Small intestine (tissue), 7 donors: Measurements from ENCODE around the gene MAP2K7. TPM values are rescaled to one million over a fixed set of nuclear protein-coding genes. Genes with fewer than 3 reads are reported as not detected.

Source experiments
- DNase-seq, 2 donors: peaks; one replicate each; pipeline versions ENCODE4 v3.0.0 to v3.0.0-alpha.2; 2013
- FAIRE-seq: peaks from 2 replicates; lab custom pipeline; 2012; peaks lifted over from hg19 to GRCh38; lab: Jason Lieb, UNC
- H3K27ac ChIP-seq, 3 donors: one replicate each; pipeline ENCODE4 v1.5.1; 2013; ENCODE audit warnings: low read length in 2 of 3, mild to moderate bottlenecking in 2 of 3, control low read depth in 1 of 3, inconsistent platforms in 1 of 3, low read depth in 1 of 3, moderate library complexity in 1 of 3
- H3K27me3 ChIP-seq, 3 donors: one replicate each; pipeline ENCODE4 v1.6.1; 2013; ENCODE audit warnings: low read length in 3 of 3, inconsistent platforms in 1 of 3; ENCODE audit not compliant: control insufficient read depth in 3 of 3, insufficient read depth in 3 of 3
- H3K36me3 ChIP-seq, 3 donors: one replicate each; pipeline ENCODE4 v1.6.1; 2013; ENCODE audit warnings: low read length in 3 of 3, inconsistent platforms in 1 of 3, low read depth in 1 of 3, mild to moderate bottlenecking in 1 of 3, moderate library complexity in 1 of 3; ENCODE audit not compliant: control insufficient read depth in 3 of 3, insufficient read depth in 2 of 3
- H3K4me1 ChIP-seq, 3 donors: one replicate each; pipeline ENCODE4 v1.6.1; 2013; ENCODE audit warnings: low read length in 2 of 3, inconsistent platforms in 1 of 3, low read depth in 1 of 3, mild to moderate bottlenecking in 1 of 3, moderate library complexity in 1 of 3; ENCODE audit not compliant: control insufficient read depth in 3 of 3, insufficient read depth in 2 of 3
- H3K4me3 ChIP-seq, 3 donors: one replicate each; pipeline ENCODE4 v1.5.1; 2013; ENCODE audit warnings: low read length in 3 of 3, control low read depth in 1 of 3, inconsistent platforms in 1 of 3, low read depth in 1 of 3, mild to moderate bottlenecking in 1 of 3, moderate library complexity in 1 of 3
- H3K9me3 ChIP-seq, 2 donors: one replicate each; pipeline ENCODE4 v1.6.1; 2013; ENCODE audit warnings: low read depth in 1 of 2, low read length in 1 of 2; ENCODE audit not compliant: control insufficient read depth in 2 of 2, insufficient read depth in 1 of 2
- WGBS, 3 donors: extraction: QIAGEN DNeasy Blood & Tissue Kit; methylation state at CpG; one replicate each; pipeline ENCODE4 v1.1.7; 2013; 5-methylcytosine and 5-hydroxymethylcytosine counted together
- polyA plus RNA-seq, 4 donors: library from polyadenylated mRNA; stranded (reverse) in 3 of 4; unstranded in 1 of 4; fragments of 200-250 nt in 3 of 4; fragments of 120-200 nt in 1 of 4; gene quantifications; one replicate each; pipeline versions ENCODE4 v1.2.1 to v1.2.3, GENCODE V29; 2013
- donor health status: healthy with polysubstance abuse.
- donor health status: control.
- donor health status: control.
- donor health status: Bipolar disorder and iron deficiency.
- donor health status: healthy.

MAP2K7 gene
- polyA plus RNA-seq, 4 donors, result 17.3 to 27.5 (median 21.6) TPM

GRCh38 chr19:7933828-7934725 lies 30.4 kb downstream of the MAP2K7 start:
- no peak overlapping the region for H3K27ac ChIP-seq
- no peak for DNase-seq
- no peak for FAIRE-seq
- no peaks in the 10 kb centered on the region for H3K9me3 ChIP-seq
- no peaks in the 10 kb centered on the region for H3K4me1 ChIP-seq
- 87 to 88% (median 87%) methylated on average over 53 to 55 of the region's 55 CpGs for WGBS, 3 donors
- peaks cover 5 to 90% (median 35%) of the 10 kb centered on the region in 3 donors for H3K36me3 ChIP-seq
- H3K27me3 ChIP-seq, result no peaks in the 10 kb centered on the region
- H3K4me3 ChIP-seq, result no peak overlapping the region

GRCh38 chr19:7934766-7935165 lies 31.1 kb downstream of the MAP2K7 start:
- no peak for FAIRE-seq
- no peaks in the 10 kb centered on the region for H3K4me1 ChIP-seq
- 86 to 90% (median 86%) methylated on average over 21 of the region's 21 CpGs for WGBS, 3 donors

GRCh38 chr19:7940841-7941240 lies 37.2 kb downstream of the MAP2K7 start:
- peaks cover 6 to 51% (median 10%) of the 10 kb centered on the region in 3 donors for H3K36me3 ChIP-seq

More at GRCh38 chr19:7934766-7935165, 31.1 kb downstream of the MAP2K7 start:
- peaks cover 8 to 87% (median 35%) of the 10 kb centered on the region in 3 donors for H3K36me3 ChIP-seq
- DNase-seq, result no peak
- no peak overlapping the region for H3K4me3 ChIP-seq
- H3K27me3 ChIP-seq, result no peaks in the 10 kb centered on the region
- H3K9me3 ChIP-seq, result no peaks in the 10 kb centered on the region
- no peak overlapping the region for H3K27ac ChIP-seq

DNA sequence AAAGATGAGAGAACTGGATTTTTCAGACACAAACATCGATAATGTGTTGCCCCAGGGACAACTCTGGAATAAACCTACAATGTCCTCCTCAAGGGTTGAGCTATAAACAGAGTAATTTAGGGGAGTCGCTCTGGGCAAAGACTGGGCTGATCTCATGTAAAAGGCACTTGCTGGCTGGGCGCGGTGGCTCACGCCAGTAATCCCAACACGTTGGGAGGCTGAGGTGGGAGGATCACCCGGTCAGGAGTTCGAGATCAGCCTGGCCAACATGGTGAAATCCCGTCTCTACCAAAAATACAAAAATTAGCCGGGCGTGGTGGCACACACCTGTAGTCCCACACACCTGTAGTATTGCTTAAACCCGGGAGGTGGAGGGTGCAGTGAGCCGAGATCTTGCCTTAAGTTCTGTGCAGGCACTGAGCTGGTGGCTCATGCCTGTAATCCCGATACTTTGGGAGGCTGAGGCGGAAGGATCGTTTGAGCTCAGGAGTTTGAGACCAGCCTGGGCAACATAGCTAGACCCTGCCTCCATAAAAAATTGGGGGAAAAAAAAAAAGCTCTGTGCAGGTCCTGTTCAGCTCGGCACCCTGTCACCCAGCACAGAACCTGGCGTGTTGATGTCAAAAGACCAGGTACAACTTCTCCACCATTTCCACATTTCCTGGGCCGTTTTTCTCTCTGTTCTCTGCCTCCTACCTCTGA lies 38.4 kb downstream of the MAP2K7 start:
- 78 to 87% (median 87%) methylated on average over 19 of the region's 19 CpGs for WGBS, 3 donors
- Histone ChIP-seq H3K4me1 (peaks cover 0 to 10% (median 8%) of the 10 kb centered on the region in 3 donors), H3K27ac (no peak overlapping the region), H3K4me3 (peak overlapping the region in 2 of 3 donors; percentile 68 to 91), H3K9me3 (no peaks in the 10 kb centered on the region), H3K27me3 (no peaks in the 10 kb centered on the region), H3K36me3 (peaks cover 6 to 40% (median 10%) of the 10 kb centered on the region in 3 donors)
- DNase-seq (no peak), FAIRE-seq (no peak)

More at GRCh38 chr19:7940841-7941240, 37.2 kb downstream of the MAP2K7 start:
- FAIRE-seq, result no peak
- 92 to 96% (median 93%) methylated on average over 13 of the region's 13 CpGs for WGBS, 3 donors
- H3K4me1 ChIP-seq, result peaks cover 0 to 10% (median 8%) of the 10 kb centered on the region in 3 donors
- no peak for DNase-seq
- H3K4me3 ChIP-seq, result no peak overlapping the region
- H3K9me3 ChIP-seq, result no peaks in the 10 kb centered on the region
- H3K27me3 ChIP-seq, result no peaks in the 10 kb centered on the region
- H3K27ac ChIP-seq, result no peak overlapping the region

DNA sequence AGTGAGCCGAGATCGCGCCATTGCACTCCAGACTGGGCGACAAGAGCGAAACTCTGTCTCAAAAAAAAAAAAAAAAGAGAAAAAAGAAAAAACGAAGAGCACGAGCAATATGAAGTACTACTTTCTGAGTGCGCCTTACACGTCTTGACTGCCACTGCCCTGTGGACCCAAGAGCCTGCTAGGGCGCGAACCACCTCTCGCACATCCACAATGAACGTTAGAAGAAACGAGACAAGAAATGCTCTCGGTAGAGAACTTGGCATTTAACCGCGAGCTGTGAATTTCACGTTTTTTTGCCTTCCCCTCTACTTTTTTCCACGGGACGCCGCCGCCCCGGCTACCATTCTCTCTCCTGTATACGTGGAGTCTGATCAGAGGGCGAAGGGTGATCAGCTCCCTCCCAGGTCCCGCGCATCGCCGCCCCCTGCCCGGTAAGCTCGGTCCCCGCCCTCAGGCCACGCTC lies 39.3 kb downstream of the MAP2K7 start:
- Histone ChIP-seq H3K36me3 (peaks cover 3 to 30% (median 10%) of the 10 kb centered on the region in 3 donors), H3K4me1 (peaks cover 0 to 10% (median 8%) of the 10 kb centered on the region in 3 donors), H3K27me3 (no peaks in the 10 kb centered on the region), H3K4me3 (peak overlapping the region; percentile 68 to 91 (median 91)), H3K27ac (peak overlapping the region; percentile 90 to 99 (median 95)), H3K9me3 (no peaks in the 10 kb centered on the region)
- 2 to 3% (median 2%) methylated on average over 33 of the region's 33 CpGs for WGBS, 3 donors
- FAIRE-seq (no peak), DNase-seq (no peak)

- H3K27me3 ChIP-seq, result no peaks in the 10 kb centered on the region
- H3K27ac ChIP-seq, result peak within 1 kb of the TSS; percentile 90 to 99 (median 95)
- peaks cover 0 to 10% (median 8%) of the 10 kb centered on the region in 3 donors for H3K4me1 ChIP-seq
- DNase-seq (peak; percentile 99 to 100), FAIRE-seq (peak; percentile 90)
- 0% methylated on average over 55 to 56 of the region's 56 CpGs for WGBS, 3 donors
- no peaks in the 10 kb centered on the region for H3K9me3 ChIP-seq
- H3K36me3 ChIP-seq, result peaks cover 3 to 27% (median 10%) of the 10 kb centered on the region in 3 donors
- H3K4me3 ChIP-seq, result peak within 1 kb of the TSS; percentile 68 to 91 (median 91)
These were observed 39.9 kb downstream of the MAP2K7 start, which contains the start of gene TIMM44 for GRCh38 chr19:7943444-7944176. Gene TIMM44 (minus strand): TSS chr19:7943666. CDS start chr19:7943651, 15 bp downstream.

DNA sequence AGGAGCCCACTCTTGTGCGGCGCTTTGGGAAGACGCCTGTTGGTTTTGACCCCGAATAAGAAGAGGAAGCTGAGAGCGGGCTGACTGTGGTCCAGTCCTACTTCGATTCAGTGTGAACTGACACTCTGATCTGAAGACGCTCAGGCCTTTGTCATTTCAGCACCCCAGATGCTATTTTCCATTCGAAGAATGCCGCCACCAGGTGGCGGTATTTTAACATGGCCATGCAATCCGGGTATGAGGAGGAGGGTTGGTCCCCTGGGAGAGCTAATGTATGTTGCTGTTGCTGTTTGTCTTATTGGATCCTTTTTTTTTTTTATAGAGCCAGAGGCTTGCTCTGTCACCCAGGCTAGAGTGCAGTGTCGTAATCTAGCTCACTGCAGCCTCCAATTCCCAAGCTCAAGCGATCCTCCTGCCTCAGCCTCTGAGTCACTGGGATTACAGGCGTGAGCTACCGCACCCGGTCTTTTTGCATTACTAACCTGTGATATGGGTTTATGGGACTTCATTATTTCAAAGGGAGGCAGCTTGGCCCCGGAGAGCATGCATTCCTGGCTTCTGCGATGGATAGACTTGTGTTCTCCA lies 40.6 kb downstream of the MAP2K7 start:
- Histone ChIP-seq H3K9me3 (no peaks in the 10 kb centered on the region), H3K27me3 (no peaks in the 10 kb centered on the region), H3K27ac (peak overlapping the region; percentile 71 to 99 (median 95)), H3K4me1 (peaks cover 0 to 10% (median 8%) of the 10 kb centered on the region in 3 donors), H3K36me3 (peaks cover 3 to 27% (median 10%) of the 10 kb centered on the region in 3 donors), H3K4me3 (peak overlapping the region; percentile 19 to 91 (median 59))
- WGBS, 3 donors, result 24 to 27% (median 25%) methylated on average over 18 of the region's 18 CpGs
- FAIRE-seq (no peak), DNase-seq (peak; percentile 91 to 95)
